ENCODE data around the gene ALDH4A1.
"Not testable (repeated sequence)": the region's sequence is repeated elsewhere in the genome, so short reads cannot be mapped to it uniquely, and the experiment has no call there.

Gene ALDH4A1

DNA sequence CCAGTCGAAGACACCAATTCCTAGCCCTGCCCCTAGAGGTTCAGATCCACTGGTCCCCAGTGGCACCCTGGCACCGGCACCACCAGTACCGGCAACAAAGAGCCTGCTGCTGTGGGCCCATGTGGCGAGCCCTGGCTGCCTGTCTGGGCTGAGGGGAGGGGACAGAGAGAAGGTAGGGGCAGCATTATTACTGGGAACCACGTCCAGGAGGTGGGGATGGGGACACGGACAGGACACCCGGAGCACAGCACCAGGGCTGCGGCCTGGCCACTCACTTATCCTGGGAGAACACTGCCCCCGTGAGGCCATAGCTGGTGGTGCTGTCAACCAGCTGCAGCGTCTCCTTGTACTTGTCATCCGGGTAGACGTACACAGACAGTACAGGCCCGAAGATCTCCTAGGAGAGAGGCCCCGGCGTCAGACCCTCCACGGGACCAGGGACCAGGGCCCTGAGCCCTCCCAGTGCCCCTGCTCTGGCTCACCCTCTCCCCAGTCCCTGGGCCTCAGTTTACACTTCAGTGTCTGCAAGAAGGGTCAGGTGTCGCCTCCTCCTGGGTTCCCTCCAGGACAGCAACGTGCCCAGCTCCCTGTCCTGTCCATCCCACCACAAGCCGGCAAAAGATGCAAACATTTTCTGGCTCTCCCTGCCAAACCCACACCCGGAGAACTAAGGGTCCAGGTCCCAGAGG lies 27.1 kb downstream of the ALDH4A1 start:
- peak; percentile 86 for DNase-seq

GRCh38 chr1:18874600-18874999 lies 27.8 kb downstream of the ALDH4A1 start:
- peak; percentile 48 for DNase-seq

DNA sequence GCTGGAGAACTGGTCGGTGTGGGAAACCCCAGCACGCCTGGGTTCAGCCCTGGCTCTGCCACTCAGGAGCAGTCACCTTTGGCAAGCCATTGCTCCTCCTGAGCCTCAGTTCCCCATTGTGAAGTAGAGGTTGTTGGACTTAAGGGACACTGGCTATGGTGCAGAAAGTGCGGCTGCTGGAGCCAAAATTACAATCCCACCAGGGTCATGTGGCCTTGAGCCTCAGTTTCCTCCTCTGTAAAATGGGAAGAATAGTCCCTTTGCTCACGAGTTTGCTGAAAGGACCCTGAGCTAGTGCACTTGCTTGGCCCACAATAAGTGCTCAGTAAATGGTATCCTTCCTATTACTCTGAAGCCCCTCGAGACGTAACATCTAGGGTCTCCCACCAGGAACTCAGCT lies 28.3 kb downstream of the ALDH4A1 start:
- DNase-seq = no peak

GRCh38 chr1:18872071-18872611 lies 30.2 kb downstream of the ALDH4A1 start:
- DNase-seq = no peak

GRCh38 chr1:18871401-18872070 lies 30.8 kb downstream of the ALDH4A1 start:
- DNase-seq = no peak

- DNase-seq = no peak
Measured at GRCh38 chr1:18870957-18871356, 31.4 kb downstream of the ALDH4A1 start.

- not testable (repeated sequence) for DNase-seq
Measured at GRCh38 chr1:18870595-18870865, 31.8 kb downstream of the ALDH4A1 start.

DNA sequence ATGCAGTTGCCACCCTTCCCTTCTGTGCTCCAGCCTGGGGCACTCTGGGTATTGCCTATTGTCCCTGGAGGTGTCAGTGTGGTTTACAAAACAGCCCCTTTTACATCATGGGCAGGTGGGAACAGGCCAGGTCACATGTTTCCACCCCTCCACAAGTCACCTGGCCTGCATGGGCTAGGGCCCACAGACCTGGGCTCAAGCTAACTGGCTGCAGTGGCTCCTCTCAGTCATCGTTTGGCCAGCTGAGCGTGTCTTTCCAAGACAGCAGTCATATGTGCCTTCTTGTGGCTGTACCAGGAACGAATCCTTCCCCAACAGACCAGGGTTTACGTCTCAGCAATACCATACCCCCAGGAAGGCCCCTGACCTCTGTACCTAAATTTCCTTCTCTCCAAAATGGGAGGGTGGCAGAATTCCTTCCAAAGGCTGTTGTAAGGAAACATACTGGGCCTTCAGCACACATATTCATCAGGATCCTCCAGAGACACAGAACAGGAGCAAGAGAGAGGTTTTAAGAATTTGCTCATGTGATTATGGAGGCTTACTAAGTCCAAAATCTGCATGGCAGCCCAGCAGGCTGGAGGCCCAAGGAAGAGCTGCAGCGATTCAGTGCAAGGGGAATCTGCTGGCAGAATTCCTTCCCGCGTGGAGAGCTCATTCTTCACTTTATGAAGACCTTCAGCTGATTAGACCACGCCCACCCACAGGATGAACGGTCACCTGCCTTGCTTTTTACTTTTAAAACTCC lies 32.3 kb downstream of the ALDH4A1 start:
- no peak for DNase-seq

GRCh38 chr1:18868801-18869424 lies 33.4 kb downstream of the ALDH4A1 start:
- DNase-seq = no peak

DNA sequence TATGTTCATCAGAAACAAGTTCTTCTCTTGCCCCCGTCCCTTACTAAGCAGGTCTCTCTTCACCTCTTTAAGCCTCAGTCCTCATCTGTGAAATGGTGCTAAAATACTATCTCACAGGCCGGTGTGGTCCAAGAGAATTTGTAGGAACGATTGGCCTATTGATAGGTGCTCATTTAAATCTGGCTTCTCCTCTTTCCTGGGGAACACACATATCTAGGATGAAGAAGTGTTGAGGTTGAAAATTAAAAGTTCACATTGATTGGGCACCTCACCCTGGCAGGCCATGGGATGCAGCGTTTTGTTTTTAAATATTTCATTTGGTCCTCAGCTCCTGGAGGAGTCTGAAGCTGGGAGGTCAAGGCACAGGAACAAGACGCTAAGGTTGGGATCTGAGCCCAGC lies 34.0 kb downstream of the ALDH4A1 start:
- no peak for DNase-seq

GRCh38 chr1:18866846-18867245 lies 35.5 kb downstream of the ALDH4A1 start:
- no peak for DNase-seq

- DNase-seq = no peak
Measured at GRCh38 chr1:18866314-18866713, 36.0 kb downstream of the ALDH4A1 start.

GRCh38 chr1:18865176-18865575 lies 37.2 kb downstream of the ALDH4A1 start:
- no peak for DNase-seq

- no peak for DNase-seq
Measured at GRCh38 chr1:18861590-18861989, 40.8 kb downstream of the ALDH4A1 start.

- no peak for DNase-seq
Measured at GRCh38 chr1:18861082-18861481, 41.3 kb downstream of the ALDH4A1 start.

DNA sequence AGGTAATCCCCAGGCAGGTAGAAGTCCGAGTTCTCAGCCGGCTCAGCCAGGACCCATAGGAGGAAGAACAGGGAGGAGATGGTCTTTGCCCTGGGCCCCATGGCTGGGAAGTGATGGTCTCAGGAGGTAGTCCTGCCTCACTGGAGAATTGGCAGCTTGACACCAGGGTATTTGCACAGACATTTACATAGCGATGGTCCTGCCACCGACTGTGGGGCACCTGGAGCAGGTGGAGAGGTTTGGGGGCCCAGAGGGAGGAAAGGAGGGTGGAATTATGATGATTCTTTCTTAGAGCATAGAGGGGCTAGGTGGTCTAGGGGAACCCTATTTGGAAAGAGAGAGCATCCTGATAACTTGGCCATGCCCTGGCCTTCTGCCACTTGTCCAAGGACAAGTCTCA lies 42.8 kb downstream of the ALDH4A1 start, which contains the start of gene TAS1R2:
Gene TAS1R2 (minus strand): TSS at position 101 of the 400 bp plus-strand sequence. CDS start 0 bp downstream, at position 101.
- DNase-seq = no peak

- DNase-seq = no peak
Measured at GRCh38 chr1:18858070-18858688, 44.2 kb downstream of the ALDH4A1 start.

DNA sequence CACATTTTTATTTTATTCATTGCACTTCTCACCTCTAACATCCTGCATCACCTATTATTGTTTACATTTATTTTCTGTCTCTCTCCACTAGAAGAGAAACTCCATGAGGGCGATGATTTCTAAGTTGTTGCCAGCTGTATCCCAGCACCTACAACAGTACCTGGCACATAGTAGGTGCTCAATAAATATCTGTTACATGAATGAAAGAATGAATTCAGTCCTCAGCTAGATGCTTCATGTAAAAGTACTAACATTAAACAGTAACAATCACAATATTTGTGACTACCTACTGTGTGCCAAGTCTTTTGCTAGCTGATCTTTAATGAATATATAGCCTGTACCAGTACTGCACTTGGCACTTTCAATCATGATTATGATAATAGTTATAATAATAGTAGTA lies 45.9 kb downstream of the ALDH4A1 start:
- no peak for DNase-seq

GRCh38 chr1:18855573-18855972 lies 46.8 kb downstream of the ALDH4A1 start:
- no peak for DNase-seq

- DNase-seq = no peak
Measured at GRCh38 chr1:18854331-18855025, 47.9 kb downstream of the ALDH4A1 start.

DNA sequence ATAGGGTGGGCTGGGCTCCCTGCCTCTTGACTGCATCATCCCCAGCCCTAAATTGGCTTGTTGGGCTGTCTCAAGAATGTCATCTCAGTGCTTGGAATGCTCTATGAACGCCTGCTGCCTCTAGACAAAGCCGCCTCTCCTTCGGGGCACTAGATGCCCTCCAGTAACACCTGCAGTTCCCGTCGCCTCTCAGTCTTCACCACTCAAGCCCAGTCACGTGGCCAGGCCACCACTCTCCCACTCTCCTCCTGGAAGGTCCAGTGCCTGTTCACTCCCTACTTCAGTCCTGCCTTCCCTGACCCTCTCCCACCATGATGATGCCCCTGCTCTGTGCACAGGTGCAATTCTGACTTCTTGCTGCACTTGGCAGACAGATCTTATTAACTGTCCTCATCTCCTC lies 49.9 kb downstream of the ALDH4A1 start:
- no peak for DNase-seq

GRCh38 chr1:18849261-18849711 lies 53.1 kb downstream of the ALDH4A1 start:
- peak; percentile 62 for DNase-seq
